Activated CD4-positive, alpha-beta T cell treated with anti-CD3 and anti-CD28 coated beads, Interleukin-2, amount 10 ng/mL, durations not matched to agents 7 days and 5 days (primary cell): Measurements from ENCODE around the gene MGAT5B. TPM values are rescaled to one million over a fixed set of nuclear protein-coding genes. Genes with fewer than 3 reads are reported as not detected.

Experiments
- CTCF ChIA-PET: fragments of 350-600 bp; sonication (Branson Sonifier 250); formaldehyde crosslinking; loops from one replicate; lab custom pipeline; 2021; ENCODE audit warnings: antibody characterized with exemption; lab: Charles Lee
- POLR2A ChIA-PET: fragments of 350-600 bp; sonication (Branson Sonifier 250); formaldehyde crosslinking; loops from one replicate; lab custom pipeline; 2021; ENCODE audit warnings: antibody characterized with exemption; lab: Charles Lee
- DNase-seq: peaks from one replicate; pipeline ENCODE4 v3.0.0-alpha.2; 2020
- H3K27ac Mint-ChIP-seq: one replicate; pipeline ENCODE4 v1.8.0; 2021; ENCODE audit warnings: mild to moderate bottlenecking, moderate library complexity, mixed read lengths
- H3K27me3 Mint-ChIP-seq: one replicate; pipeline ENCODE4 v1.8.0; 2021; ENCODE audit warnings: mixed read lengths
- H3K36me3 Mint-ChIP-seq: one replicate; pipeline ENCODE4 v1.8.0; 2021; ENCODE audit warnings: low read depth, mixed read lengths
- H3K4me1 Mint-ChIP-seq: one replicate; pipeline ENCODE4 v1.8.0; 2021; ENCODE audit warnings: mixed read lengths
- H3K4me3 Mint-ChIP-seq: one replicate; pipeline ENCODE4 v1.8.0; 2021; ENCODE audit warnings: mild to moderate bottlenecking, moderate library complexity, mixed read lengths
- H3K9me3 Mint-ChIP-seq: one replicate; pipeline ENCODE4 v1.8.0; 2021; ENCODE audit warnings: mixed read lengths
- total RNA-seq, 2 experiments: library from RNA; stranded (reverse); gene quantifications; one replicate each; pipeline ENCODE4 v1.2.3, GENCODE V29; 2021

The MGAT5B gene
- total RNA-seq, 2 experiments from 2014 or later, result 0.12 to 0.45 TPM

DNA sequence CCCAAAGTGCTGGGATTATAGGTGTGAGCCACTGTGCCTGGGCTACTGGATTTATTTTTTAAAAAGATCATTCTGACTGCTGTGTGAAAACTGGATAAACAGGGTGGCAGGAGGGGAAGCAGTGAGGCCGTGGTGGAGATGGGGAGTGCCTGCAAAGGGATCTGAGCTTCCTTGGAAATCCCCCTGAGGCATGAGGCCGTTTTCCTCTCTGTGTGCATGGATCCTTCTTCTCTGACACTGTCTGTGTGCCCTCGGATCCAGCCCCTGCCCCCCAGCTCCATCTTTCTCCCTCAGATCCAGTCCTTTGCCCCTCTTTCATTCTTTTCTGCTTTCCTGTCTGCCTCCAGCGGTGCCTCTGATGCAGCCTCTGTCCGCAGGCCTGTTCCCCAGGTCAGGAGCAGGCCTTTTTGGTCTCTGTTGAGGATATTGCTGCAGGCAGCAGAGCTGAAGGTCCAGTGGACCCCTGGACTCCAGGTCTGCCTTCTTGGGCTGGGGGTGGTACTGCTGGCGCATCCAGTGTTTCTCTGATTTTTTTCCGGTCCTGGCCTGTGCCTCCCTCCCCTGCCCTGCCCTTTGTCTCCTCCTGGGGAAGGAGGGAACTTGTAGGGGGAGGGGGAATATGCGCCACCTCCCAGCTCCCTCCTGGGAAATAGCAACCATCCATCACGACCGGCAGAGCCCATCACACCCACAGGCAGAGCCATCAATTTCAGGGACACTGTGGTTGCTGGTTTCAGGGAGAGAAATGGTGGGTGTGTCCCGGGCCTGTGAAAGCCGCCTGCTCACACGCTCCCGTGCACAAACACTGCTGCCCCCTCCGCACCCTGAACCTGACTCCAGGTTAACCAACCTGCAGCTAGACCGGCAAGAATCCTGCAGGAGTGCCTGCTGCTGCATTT lies 17.0 kb downstream of the MGAT5B start:
- ChIA-PET CTCF (interaction anchor here (1.4 kb wide), 1 partner anchor 17 kb away, joined by 3 read pairs; the partner anchor contains the start of gene MGAT5B), POLR2A (no interaction called here)
- H3K9me3 Mint-ChIP-seq, result no peaks in the 10 kb centered on the region
- no peak for DNase-seq
- no peak overlapping the region for H3K4me3 Mint-ChIP-seq
- H3K4me1 Mint-ChIP-seq, result no peaks in the 10 kb centered on the region
- peaks cover 3% of the 10 kb centered on the region for H3K27me3 Mint-ChIP-seq
- no peaks in the 10 kb centered on the region for H3K36me3 Mint-ChIP-seq
- H3K27ac Mint-ChIP-seq, result no peak overlapping the region

DNA sequence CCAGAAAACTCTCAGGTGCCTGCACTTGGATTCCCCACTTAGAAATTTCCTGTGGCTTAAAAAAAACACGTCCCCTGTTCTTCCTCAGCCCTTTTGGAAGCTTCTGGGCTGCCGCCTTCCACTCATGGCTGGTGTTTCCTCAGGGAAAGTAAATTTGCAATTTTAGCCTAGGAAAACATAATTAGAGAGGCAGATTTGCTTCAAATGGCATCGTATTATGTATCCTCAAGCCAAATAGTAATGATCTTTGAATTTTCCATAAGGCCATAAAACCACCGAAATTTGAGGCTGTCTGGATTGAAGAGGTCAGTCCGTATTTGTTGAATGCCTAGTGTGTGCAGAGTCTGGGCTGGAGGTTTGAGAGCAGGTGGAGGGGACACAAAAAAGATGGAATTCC lies 17.7 kb downstream of the MGAT5B start:
- no peak overlapping the region for H3K27ac Mint-ChIP-seq
- H3K36me3 Mint-ChIP-seq, result no peaks in the 10 kb centered on the region
- DNase-seq, result no peak
- ChIA-PET CTCF (no interaction called here), POLR2A (no interaction called here)
- peaks cover 3% of the 10 kb centered on the region for H3K27me3 Mint-ChIP-seq
- H3K4me1 Mint-ChIP-seq, result no peaks in the 10 kb centered on the region
- no peak overlapping the region for H3K4me3 Mint-ChIP-seq
- H3K9me3 Mint-ChIP-seq, result no peaks in the 10 kb centered on the region

DNA sequence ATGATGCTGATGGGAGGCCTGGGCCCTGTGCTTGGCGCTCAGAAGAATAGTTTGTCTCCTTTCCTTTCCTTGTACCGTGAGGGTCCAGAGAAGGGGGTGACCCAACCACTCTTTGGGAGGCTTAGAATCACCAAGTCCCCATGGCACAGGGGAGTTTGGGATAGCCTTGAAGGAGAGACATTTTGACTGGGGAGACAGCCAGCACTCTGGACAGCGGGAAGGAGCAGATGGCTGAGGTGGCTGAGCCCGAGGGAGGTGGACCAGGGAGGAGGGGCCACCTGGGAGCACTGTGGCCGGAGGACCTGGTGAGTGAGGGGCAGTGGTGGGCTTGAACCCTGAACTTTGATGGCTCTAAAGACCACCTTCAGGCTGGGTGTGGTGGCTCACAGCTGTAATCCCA lies 18.2 kb downstream of the MGAT5B start:
- ChIA-PET CTCF (no interaction called here), POLR2A (no interaction called here)
- Mint-ChIP-seq H3K27me3 (no peaks in the 10 kb centered on the region), H3K9me3 (no peaks in the 10 kb centered on the region), H3K36me3 (no peaks in the 10 kb centered on the region), H3K4me1 (no peaks in the 10 kb centered on the region), H3K4me3 (no peak overlapping the region), H3K27ac (no peak overlapping the region)
- no peak for DNase-seq

DNA sequence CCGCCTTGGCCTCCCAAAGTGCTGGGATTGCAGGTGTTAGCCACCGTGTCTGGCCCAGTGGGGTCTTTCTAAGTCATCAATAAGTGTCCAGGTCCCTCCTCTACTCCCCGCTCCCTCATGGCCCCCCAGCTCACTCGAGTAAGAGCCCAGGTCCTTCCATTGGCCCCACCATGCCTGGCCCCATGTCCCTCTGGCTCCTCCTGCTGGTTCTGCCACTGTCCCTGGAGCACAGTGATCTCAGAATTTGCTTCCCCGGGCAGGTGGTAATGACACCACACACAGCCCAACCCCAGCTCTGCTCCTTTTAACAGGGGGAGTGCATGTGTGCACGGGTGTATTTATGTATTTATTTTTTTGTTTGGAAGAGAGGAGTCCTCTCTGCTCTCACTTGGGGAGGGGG lies 19.6 kb downstream of the MGAT5B start:
- Mint-ChIP-seq H3K27me3 (no peaks in the 10 kb centered on the region), H3K9me3 (no peaks in the 10 kb centered on the region), H3K27ac (no peak overlapping the region), H3K36me3 (no peaks in the 10 kb centered on the region), H3K4me1 (no peaks in the 10 kb centered on the region), H3K4me3 (no peak overlapping the region)
- POLR2A ChIA-PET, result no interaction called here
- no peak for DNase-seq
- CTCF ChIA-PET, result no interaction called here

DNA sequence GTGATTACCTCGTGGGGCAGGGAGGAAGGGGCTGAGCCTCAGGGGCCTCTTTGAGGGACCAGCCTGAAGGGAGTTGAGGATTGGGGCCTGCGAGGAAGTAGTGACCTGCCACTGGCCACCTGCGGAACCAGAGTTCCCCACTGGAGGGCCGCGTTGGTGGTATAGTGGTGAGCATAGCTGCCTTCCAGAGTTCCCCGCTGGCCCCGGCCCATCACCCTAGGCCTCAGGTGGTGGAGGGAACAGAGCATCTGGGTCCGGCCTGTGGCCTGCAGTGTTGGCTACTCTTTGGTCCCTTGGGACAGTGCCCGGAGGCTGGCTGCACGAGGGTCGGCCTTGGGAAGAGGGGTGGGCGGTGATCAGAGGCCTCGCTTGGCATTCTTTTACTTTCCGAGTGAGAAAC lies 20.5 kb downstream of the MGAT5B start:
- Mint-ChIP-seq H3K36me3 (no peaks in the 10 kb centered on the region), H3K27ac (no peak overlapping the region), H3K9me3 (no peaks in the 10 kb centered on the region), H3K27me3 (no peaks in the 10 kb centered on the region), H3K4me3 (no peak overlapping the region), H3K4me1 (no peaks in the 10 kb centered on the region)
- POLR2A ChIA-PET, result no interaction called here
- DNase-seq, result no peak
- CTCF ChIA-PET, result interaction anchor here (0.6 kb wide), 1 partner anchor 568 kb away, joined by 3 read pairs; no protein-coding TSS in a partner anchor

DNA sequence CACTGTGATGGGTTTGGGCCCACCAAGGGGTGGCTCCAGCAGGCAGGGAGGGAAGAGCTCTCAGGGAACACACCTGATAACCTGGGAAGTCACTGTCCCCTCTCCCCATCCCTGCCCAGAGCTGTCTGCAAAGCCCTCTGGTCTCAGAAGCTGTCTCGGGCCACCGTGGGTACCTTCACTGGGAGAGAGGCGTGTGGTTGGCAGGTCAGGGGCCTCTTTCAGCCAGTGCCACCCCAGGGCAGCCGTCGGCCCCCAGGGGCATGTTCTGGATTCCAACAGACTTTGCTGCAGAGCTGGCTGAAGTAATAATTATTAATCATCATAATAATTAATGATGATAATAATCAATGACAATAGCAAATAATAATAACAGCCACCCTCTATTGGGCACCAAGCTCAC lies 21.1 kb downstream of the MGAT5B start:
- ChIA-PET POLR2A (no interaction called here), CTCF (no interaction called here)
- H3K4me1 Mint-ChIP-seq, result no peaks in the 10 kb centered on the region
- no peak overlapping the region for H3K27ac Mint-ChIP-seq
- H3K4me3 Mint-ChIP-seq, result no peak overlapping the region
- no peaks in the 10 kb centered on the region for H3K27me3 Mint-ChIP-seq
- H3K9me3 Mint-ChIP-seq, result no peaks in the 10 kb centered on the region
- H3K36me3 Mint-ChIP-seq, result no peaks in the 10 kb centered on the region
- DNase-seq, result no peak

DNA sequence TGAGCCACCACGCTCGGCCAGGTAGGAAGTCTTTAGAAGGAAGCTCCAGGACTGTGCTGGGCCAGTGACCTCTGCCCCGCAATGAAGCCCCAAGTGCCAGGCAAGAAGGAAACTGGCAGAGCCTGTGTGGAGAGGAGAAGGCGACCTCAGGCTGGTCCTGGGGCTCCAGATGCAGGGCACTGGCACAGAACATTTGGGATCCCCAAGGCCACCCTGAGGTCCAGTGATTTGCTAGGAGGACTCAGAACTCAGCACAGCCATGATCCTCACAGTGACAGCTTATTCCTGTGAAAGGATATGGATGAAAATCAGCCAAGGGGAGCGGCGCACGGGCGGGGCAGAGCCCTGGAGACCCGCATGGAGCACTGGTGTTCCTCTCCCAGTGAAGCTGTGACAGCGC lies 24.1 kb downstream of the MGAT5B start:
- CTCF ChIA-PET, result no interaction called here
- no peak overlapping the region for H3K27ac Mint-ChIP-seq
- no peaks in the 10 kb centered on the region for H3K36me3 Mint-ChIP-seq

DNA sequence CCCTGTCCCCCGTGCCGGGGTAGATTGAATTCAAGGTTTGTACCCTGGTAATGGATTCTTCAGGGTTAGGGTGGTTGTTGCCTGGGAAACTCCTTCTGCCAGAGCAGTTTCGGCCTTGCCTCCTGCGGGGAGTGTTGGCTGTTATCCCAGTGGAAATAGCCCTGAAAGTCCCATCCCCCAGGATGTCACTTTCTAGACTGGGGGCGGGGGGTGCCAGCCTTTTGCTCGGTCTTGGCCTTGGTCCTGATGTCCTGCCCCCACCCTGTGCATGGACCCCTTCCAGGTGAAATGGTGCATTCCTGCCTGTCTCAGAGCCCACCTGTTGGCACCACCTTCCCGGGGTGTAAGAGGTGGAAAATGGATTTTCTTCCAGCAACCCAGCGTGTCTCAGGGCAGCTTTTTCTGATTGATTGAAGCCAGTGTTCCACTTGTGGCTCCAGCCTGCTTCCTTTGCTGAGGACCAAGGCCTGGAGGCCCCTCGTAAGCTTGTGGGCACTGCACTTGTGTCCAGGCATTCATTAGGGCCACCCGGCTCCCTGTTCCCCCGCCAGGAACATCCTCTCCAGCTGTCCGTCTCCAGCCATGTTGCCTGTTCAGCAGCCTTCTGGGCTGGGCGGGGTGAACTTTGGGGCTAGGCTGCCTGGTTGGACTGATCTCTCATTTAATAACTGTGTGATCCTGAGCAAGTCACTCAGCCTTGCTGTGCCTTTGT lies 25.6 kb downstream of the MGAT5B start:
- no peaks in the 10 kb centered on the region for H3K4me1 Mint-ChIP-seq
- no peaks in the 10 kb centered on the region for H3K9me3 Mint-ChIP-seq
- peaks cover 3% of the 10 kb centered on the region for H3K27me3 Mint-ChIP-seq
- H3K27ac Mint-ChIP-seq, result no peak overlapping the region
- CTCF ChIA-PET, result no interaction called here
- H3K36me3 Mint-ChIP-seq, result no peaks in the 10 kb centered on the region
- POLR2A ChIA-PET, result no interaction called here
- DNase-seq, result no peak
- no peak overlapping the region for H3K4me3 Mint-ChIP-seq

More for the DNA sequence above, 24.1 kb downstream of the MGAT5B start:
- H3K4me1 Mint-ChIP-seq, result no peaks in the 10 kb centered on the region
- H3K9me3 Mint-ChIP-seq, result no peaks in the 10 kb centered on the region
- H3K27me3 Mint-ChIP-seq, result peaks cover 2% of the 10 kb centered on the region
- DNase-seq, result no peak
- POLR2A ChIA-PET, result no interaction called here
- H3K4me3 Mint-ChIP-seq, result no peak overlapping the region

DNA sequence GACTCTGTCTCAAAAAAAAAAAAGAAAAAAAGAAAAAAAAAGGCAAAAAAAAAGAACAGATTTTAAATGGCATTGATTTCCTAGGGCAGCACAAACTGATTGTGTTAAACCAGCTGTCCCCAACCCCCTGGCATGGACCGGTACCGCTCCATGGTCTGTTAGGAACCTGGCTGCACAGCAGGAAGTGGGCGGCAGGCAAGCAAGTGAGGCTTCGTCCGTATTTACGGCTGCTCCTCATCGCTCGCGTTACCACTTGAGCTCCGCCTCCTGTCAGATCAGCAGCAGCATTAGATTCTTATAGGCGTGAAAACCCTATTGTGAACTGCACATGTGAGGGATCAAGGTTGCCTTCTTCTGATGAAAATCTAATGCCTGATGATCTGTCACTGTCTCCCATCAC lies 26.6 kb downstream of the MGAT5B start:
- no peaks in the 10 kb centered on the region for H3K36me3 Mint-ChIP-seq
- peaks cover 3% of the 10 kb centered on the region for H3K27me3 Mint-ChIP-seq
- no peaks in the 10 kb centered on the region for H3K4me1 Mint-ChIP-seq
- no peak overlapping the region for H3K27ac Mint-ChIP-seq
- POLR2A ChIA-PET, result no interaction called here
- H3K9me3 Mint-ChIP-seq, result no peaks in the 10 kb centered on the region
- no peak overlapping the region for H3K4me3 Mint-ChIP-seq
- no peak for DNase-seq
- CTCF ChIA-PET, result no interaction called here

DNA sequence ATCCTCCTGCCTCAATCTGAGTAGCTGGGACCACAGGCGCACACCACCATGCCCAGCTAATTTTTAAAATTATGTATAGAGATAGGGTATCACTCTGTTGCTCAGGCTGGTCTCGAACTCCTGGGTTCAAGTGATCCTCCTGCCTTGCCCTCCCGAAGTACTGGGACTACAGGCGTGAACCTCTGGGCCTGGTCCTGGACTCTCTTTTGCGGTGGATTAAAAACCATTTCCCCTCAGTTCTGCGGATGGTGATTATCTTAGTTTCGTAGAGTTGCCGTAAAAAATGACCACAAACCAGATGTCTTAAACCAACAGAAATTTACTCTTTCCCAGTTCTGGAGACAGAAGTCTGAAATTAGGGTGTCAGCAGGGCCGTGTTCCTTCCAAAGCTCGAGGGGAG lies 28.8 kb downstream of the MGAT5B start:
- H3K27ac Mint-ChIP-seq, result no peak overlapping the region
- DNase-seq, result no peak
- ChIA-PET POLR2A (no interaction called here), CTCF (interaction anchor here (1.0 kb wide), 1 partner anchor 47 kb away, joined by 4 read pairs; no protein-coding TSS in a partner anchor)
- H3K9me3 Mint-ChIP-seq, result no peaks in the 10 kb centered on the region
- no peaks in the 10 kb centered on the region for H3K4me1 Mint-ChIP-seq
- no peaks in the 10 kb centered on the region for H3K36me3 Mint-ChIP-seq
- H3K27me3 Mint-ChIP-seq, result peaks cover 3% of the 10 kb centered on the region
- no peak overlapping the region for H3K4me3 Mint-ChIP-seq

DNA sequence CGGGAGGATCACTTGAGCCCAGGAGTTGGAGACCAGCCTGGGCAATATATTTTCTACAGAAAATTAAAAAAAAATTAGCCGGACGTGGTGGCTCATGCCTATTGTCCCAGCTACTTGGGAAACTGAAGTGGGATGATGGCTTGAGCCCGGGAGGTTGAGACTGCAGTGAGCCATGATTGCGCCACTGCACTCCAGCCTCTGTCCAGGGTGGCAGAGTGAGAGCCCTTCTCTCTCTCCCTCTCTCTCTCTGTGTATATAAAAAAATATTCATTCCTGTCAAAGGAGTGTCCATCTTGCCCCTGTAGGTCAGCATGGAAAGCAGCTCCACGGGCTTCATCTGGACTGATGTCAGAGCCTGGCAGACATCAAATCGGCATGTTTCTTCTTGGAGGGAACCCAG lies 31.2 kb downstream of the MGAT5B start:
- Mint-ChIP-seq H3K36me3 (no peaks in the 10 kb centered on the region), H3K27me3 (peaks cover 3% of the 10 kb centered on the region), H3K4me3 (no peak overlapping the region), H3K9me3 (no peaks in the 10 kb centered on the region), H3K27ac (no peak overlapping the region), H3K4me1 (no peaks in the 10 kb centered on the region)
- DNase-seq, result no peak
- ChIA-PET POLR2A (no interaction called here), CTCF (interaction anchor here (0.6 to 1.3 kb wide), 3 partner anchors 10 to 31 kb away, joined by 3 to 4 read pairs (median 3); partner anchors contain the start of gene MGAT5B)

DNA sequence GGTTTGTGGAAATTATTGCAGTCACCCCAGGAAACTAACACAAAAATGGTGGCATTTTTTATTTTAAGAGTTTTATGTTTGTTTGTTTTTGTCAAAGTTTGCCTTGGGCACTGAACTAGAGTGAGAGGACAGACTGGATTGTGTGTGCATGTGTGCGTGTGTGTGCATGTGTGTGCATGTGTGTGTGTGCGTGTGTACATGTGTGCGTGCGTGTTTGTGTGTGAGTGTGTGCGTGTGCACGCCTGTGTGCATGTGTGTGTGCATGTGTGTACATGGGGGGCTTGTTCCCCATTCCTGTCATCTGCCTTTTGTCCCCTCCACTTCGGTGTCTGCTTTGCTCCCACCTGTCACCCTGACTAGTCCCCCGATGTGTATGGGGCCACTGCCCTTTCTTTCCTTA lies 32.5 kb downstream of the MGAT5B start:
- CTCF ChIA-PET, result interaction anchor here (1.3 kb wide), 1 partner anchor 32 kb away, joined by 4 read pairs; the partner anchor contains the start of gene MGAT5B
- POLR2A ChIA-PET, result no interaction called here
- no peaks in the 10 kb centered on the region for H3K4me1 Mint-ChIP-seq

DNA sequence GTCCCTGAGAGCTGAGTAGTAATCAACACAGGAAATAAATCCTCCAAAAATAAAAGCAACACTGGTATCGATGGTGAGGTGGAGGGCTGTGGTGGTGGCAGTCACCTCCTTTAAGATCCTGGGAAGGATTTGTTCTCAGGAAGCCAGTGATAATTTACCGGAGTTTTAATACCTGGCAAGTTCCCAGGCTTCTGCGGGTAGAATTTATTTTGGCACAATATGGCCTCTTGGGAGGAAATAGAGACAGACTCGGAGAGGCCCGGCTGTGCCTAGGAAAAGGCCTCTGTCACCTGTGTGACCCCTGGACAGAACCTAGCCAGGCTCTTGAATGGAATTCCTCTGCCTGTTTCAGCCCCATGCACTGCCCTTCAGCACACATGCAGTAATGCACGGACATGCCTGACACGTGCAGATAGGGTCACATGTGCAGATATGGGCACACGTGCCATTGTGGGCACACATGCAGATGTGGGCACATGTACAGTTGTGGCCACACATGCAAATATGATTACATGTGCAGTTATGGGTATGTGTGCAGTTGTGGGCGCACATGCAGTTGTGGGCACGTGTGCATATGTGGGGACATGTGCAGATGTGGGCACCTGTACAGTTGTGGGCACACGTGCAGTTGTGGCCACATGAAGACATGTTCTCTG lies 33.5 kb downstream of the MGAT5B start:
- Mint-ChIP-seq H3K4me3 (no peak overlapping the region), H3K9me3 (no peaks in the 10 kb centered on the region), H3K27ac (no peak overlapping the region), H3K27me3 (peaks cover 3% of the 10 kb centered on the region), H3K36me3 (no peaks in the 10 kb centered on the region), H3K4me1 (no peaks in the 10 kb centered on the region)
- DNase-seq, result no peak
- ChIA-PET CTCF (no interaction called here), POLR2A (no interaction called here)

More for the DNA sequence above, 32.5 kb downstream of the MGAT5B start:
- Mint-ChIP-seq H3K9me3 (no peaks in the 10 kb centered on the region), H3K27me3 (peaks cover 3% of the 10 kb centered on the region), H3K27ac (no peak overlapping the region), H3K4me3 (no peak overlapping the region), H3K36me3 (no peaks in the 10 kb centered on the region)
- no peak for DNase-seq
